Body of pancreas (tissue), 4 donors: Measurements from ENCODE around the gene TMEM225B.

Experiments used
- CTCF ChIP-seq, 7 experiments: fragments of 450-650 bp in 4 of 7; fragments of 200-600 bp in 3 of 7; sonication (generic) in 3 of 7; IDR thresholded peaks; one replicate each; pipeline ENCODE4 v1.5.1; 2016 to 2019; ENCODE audit warnings: antibody characterized with exemption in 7 of 7
- POLR2A ChIP-seq, 3 donors: fragments of 450-650 bp; IDR thresholded peaks; one replicate each; pipeline ENCODE4 v1.6.1; 2016; ENCODE audit warnings: antibody characterized with exemption in 3 of 3, mild to moderate bottlenecking in 2 of 3

- TF ChIP-seq POLR2A (IDR thresholded peaks at IDR 0.05) = no peak
- no peak for TF ChIP-seq CTCF (IDR thresholded peaks at IDR 0.05)
Measured at GRCh38 chr7:99617192-99617781, 19.2 kb downstream of the TMEM225B start.
